K562 (cell line): ENCODE results near the gene MEDAG.

Source experiments
- ADNP ChIP-seq: fragments of 200-800 bp; sonication (Bioruptor generic); IDR thresholded peaks from 2 replicates; pipeline ENCODE4 v1.6.1; 2016; ENCODE audit warnings: missing genetic modification characterization, missing compliant biosample characterization
- BHLHE40 ChIP-seq: IDR thresholded peaks from 2 replicates; pipeline ENCODE4 v1.6.1; 2011; ENCODE audit warnings: low read length, improper control_type of control experiment
- CCAR2 ChIP-seq: fragments of 200-400 bp; formaldehyde crosslinking; IDR thresholded peaks from 2 replicates; pipeline ENCODE4 v1.6.1; 2017; ENCODE audit warnings: mild to moderate bottlenecking, low read depth, low read length
- CREB5 ChIP-seq: fragments of 250-450 bp; sonication (Bioruptor Pico); IDR thresholded peaks from 2 replicates; pipeline ENCODE4 v1.5.0; 2020; ENCODE audit warnings: mild to moderate bottlenecking
- POLR2A ChIP-seq: fragments of 450-650 bp; conservative IDR thresholded peaks from 2 replicates; pipeline ENCODE4 v1.6.1; 2016
- RCOR1 ChIP-seq, 2 experiments: IDR thresholded peaks; 2 replicates each; pipeline ENCODE4 v1.6.1; 2012; ENCODE audit warnings: low read depth in 2 of 2, low read length in 2 of 2, borderline replicate concordance in 1 of 2, improper control_type of control experiment in 1 of 2

- no peak for TF ChIP-seq BHLHE40
- no peak for TF ChIP-seq ADNP (tag)
- no peak for TF ChIP-seq POLR2A
- no peak for TF ChIP-seq CREB5
- TF ChIP-seq RCOR1 (IDR thresholded peaks at IDR 0.05; ENCODE audit: borderline replicate concordance in 1 of 2, low read depth in 2 of 2, low read length in 2 of 2): no peak
- no peak for TF ChIP-seq CCAR2
These were observed 33.8 kb upstream of the MEDAG start for GRCh38 chr13:30872276-30872594.
